SK-N-SH (cell line): Measurements from ENCODE around the gene LCOR. TPM values are rescaled to one million over a fixed set of nuclear protein-coding genes. Genes with fewer than 3 reads are reported as not detected.

ENCODE experiments used
- CTCF ChIA-PET: fragments of 300-600, 350-600 bp; formaldehyde crosslinking; extraction: SDS; loops from one replicate; lab custom pipeline; 2021; lab: Yijun Ruan, JAX
- POLR2A ChIA-PET: fragments of 350-600 bp; sonication (Branson Sonifier 250); formaldehyde crosslinking; extraction: SDS; loops from one replicate; lab custom pipeline; 2020; ENCODE audit warnings: antibody characterized with exemption, inconsistent platforms; lab: Yijun Ruan, JAX
- DNase-seq: peaks from one replicate; pipeline ENCODE4 v3.0.0; 2012
- H2AFZ ChIP-seq: fragments of 200-600 bp; sonication (generic); 2 replicates; pipeline ENCODE4 v1.8.1; 2016; ENCODE audit warnings: antibody characterized with exemption, mild to moderate bottlenecking, low read depth
- H3F3A ChIP-seq: fragments of 200-600 bp; sonication (generic); replicated peaks from 2 replicates; pipeline ENCODE3; 2016; ENCODE audit warnings: antibody characterized with exemption, mild to moderate bottlenecking; ENCODE audit not compliant: insufficient read depth
- H3K27ac ChIP-seq, 2 experiments: fragments of 200-500 bp in 1 of 2; fragments of 200-600 bp in 1 of 2; sonication (Bioruptor generic) in 1 of 2; sonication (generic), shearing (Covaris generic) in 1 of 2; 2 replicates each; pipeline versions ENCODE4 v1.5.1 to v1.6.1; 2014 to 2016; ENCODE audit warnings: low read depth in 2 of 2, inconsistent platforms in 1 of 2, low read length in 1 of 2, mild to moderate bottlenecking in 1 of 2, mixed read lengths in 1 of 2
- H3K27me3 ChIP-seq: fragments of 200-600 bp; sonication (generic), shearing (Covaris generic); 2 replicates; pipeline ENCODE4 v1.6.1; 2016; ENCODE audit warnings: mixed run types; ENCODE audit not compliant: insufficient read depth
- H3K36me3 ChIP-seq, 2 experiments: fragments of 200-500 bp in 1 of 2; fragments of 200-600 bp in 1 of 2; sonication (Bioruptor generic) in 1 of 2; sonication (generic) in 1 of 2; replicated peaks in 1 of 2; 2 replicates each; pipeline versions ENCODE3 to v1.5.1; 2014 to 2016; ENCODE audit warnings: low read length in 1 of 2, mild to moderate bottlenecking in 1 of 2; ENCODE audit not compliant: insufficient read depth in 2 of 2, control insufficient read depth in 1 of 2
- H3K4me1 ChIP-seq, 2 experiments: fragments of 200-500 bp in 1 of 2; fragments of 200-600 bp in 1 of 2; sonication (Bioruptor generic) in 1 of 2; sonication (generic), shearing (Covaris generic) in 1 of 2; 2 replicates each; pipeline versions ENCODE4 v1.5.1 to v1.6.1; 2014 to 2016; ENCODE audit warnings: low read depth in 1 of 2, low read length in 1 of 2, mixed run types in 1 of 2; ENCODE audit not compliant: insufficient read depth in 2 of 2, control insufficient read depth in 1 of 2
- H3K4me2 ChIP-seq: fragments of 200-600 bp; sonication (generic), shearing (Covaris generic); 2 replicates; pipeline ENCODE4 v1.6.1; 2017; ENCODE audit warnings: mixed run types
- H3K4me3 ChIP-seq, 2 experiments: fragments of 200-500 bp in 1 of 2; fragments of 200-600 bp in 1 of 2; sonication (Bioruptor generic) in 1 of 2; sonication (generic), shearing (Covaris generic) in 1 of 2; 2 replicates each; pipeline versions ENCODE4 v1.5.1 to v1.8.1; 2014 to 2016; ENCODE audit warnings: low read depth in 2 of 2, inconsistent platforms in 1 of 2, low read length in 1 of 2, mild to moderate bottlenecking in 1 of 2, mixed read lengths in 1 of 2, moderate library complexity in 1 of 2
- H3K79me2 ChIP-seq: fragments of 200-600 bp; sonication (generic); 2 replicates; pipeline ENCODE4 v1.8.1; 2017; ENCODE audit warnings: mild to moderate bottlenecking; ENCODE audit not compliant: insufficient read depth
- H3K9ac ChIP-seq: fragments of 200-600 bp; sonication (generic); 2 replicates; pipeline ENCODE4 v1.6.1; 2017; ENCODE audit warnings: mixed run types
- H3K9me2 ChIP-seq: fragments of 200-600 bp; sonication (generic); 2 replicates; pipeline ENCODE4 v1.6.1; 2017; ENCODE audit warnings: mixed run types
- H3K9me3 ChIP-seq: fragments of 200-600 bp; sonication (generic); 2 replicates; pipeline ENCODE4 v1.6.1; 2017; ENCODE audit warnings: mixed run types, mild to moderate bottlenecking, moderate library complexity
- H4K20me1 ChIP-seq: fragments of 200-600 bp; sonication (generic); 2 replicates; pipeline ENCODE4 v1.6.1; 2017; ENCODE audit warnings: mild to moderate bottlenecking, mixed run types; ENCODE audit not compliant: insufficient read depth
- ELF1 ChIP-seq: IDR thresholded peaks from 2 replicates; pipeline ENCODE4 v1.4.0; 2012
- EZH2phosphoT487 ChIP-seq: fragments of 200-600 bp; sonication (generic); IDR thresholded peaks from 2 replicates; pipeline ENCODE4 v1.6.1; 2017; ENCODE audit warnings: low read depth, mixed run types, mild to moderate bottlenecking, antibody characterized with exemption, moderate library complexity, borderline replicate concordance
- FOSL2 ChIP-seq: IDR thresholded peaks from 2 replicates; pipeline ENCODE4 v1.4.0; 2012; ENCODE audit warnings: low read depth, mild to moderate bottlenecking, moderate library complexity, borderline replicate concordance
- FOXJ3 ChIP-seq: sonication (generic); formaldehyde crosslinking; IDR thresholded peaks from 2 replicates; pipeline ENCODE4 v1.5.1; 2020; ENCODE audit warnings: mild to moderate bottlenecking, missing genetic modification reagents
- FOXM1 ChIP-seq: IDR thresholded peaks from 2 replicates; pipeline ENCODE4 v1.4.0; 2012; ENCODE audit warnings: low read depth, mild to moderate bottlenecking
- GABPA ChIP-seq: IDR thresholded peaks from 2 replicates; pipeline ENCODE4 v1.4.0; 2012; ENCODE audit warnings: low read depth, mild to moderate bottlenecking
- MAX ChIP-seq: IDR thresholded peaks from 2 replicates; pipeline ENCODE4 v1.4.0; 2012; ENCODE audit warnings: low read depth
- MEF2A ChIP-seq: IDR thresholded peaks from 2 replicates; pipeline ENCODE4 v1.4.0; 2012; ENCODE audit warnings: low read depth, borderline replicate concordance
- MXI1 ChIP-seq: IDR thresholded peaks from 2 replicates; pipeline ENCODE4 v1.6.1; 2012; ENCODE audit warnings: mild to moderate bottlenecking, low read depth, low read length, improper control_type of control experiment
- RAD21 ChIP-seq: IDR thresholded peaks from 2 replicates; pipeline ENCODE4 v1.6.1; 2012; ENCODE audit warnings: mild to moderate bottlenecking, low read length
- RXRA ChIP-seq: IDR thresholded peaks from 2 replicates; pipeline ENCODE4 v1.4.0; 2012; ENCODE audit warnings: low read depth, mild to moderate bottlenecking, borderline replicate concordance
- SIN3A ChIP-seq: IDR thresholded peaks from 2 replicates; pipeline ENCODE4 v1.6.1; 2012; ENCODE audit warnings: low read depth, mild to moderate bottlenecking, low read length, moderate library complexity, borderline replicate concordance
- SMC3 ChIP-seq: IDR thresholded peaks from 2 replicates; pipeline ENCODE4 v1.6.1; 2012; ENCODE audit warnings: low read depth, low read length, improper control_type of control experiment
- TAF1 ChIP-seq: IDR thresholded peaks from 2 replicates; pipeline ENCODE4 v1.6.1; 2012; ENCODE audit warnings: low read depth, mild to moderate bottlenecking, low read length, moderate library complexity, borderline replicate concordance
- TCF12 ChIP-seq: IDR thresholded peaks from 2 replicates; pipeline ENCODE4 v1.4.0; 2012
- TEAD4 ChIP-seq: IDR thresholded peaks from 2 replicates; pipeline ENCODE4 v1.4.0; 2012; ENCODE audit warnings: mild to moderate bottlenecking, borderline replicate concordance; ENCODE audit not compliant: insufficient read depth
- USF2 ChIP-seq: fragments of 150-350 bp; IDR thresholded peaks from 2 replicates; pipeline ENCODE4 v1.6.1; 2017; ENCODE audit warnings: antibody characterized with exemption, low read length, low read depth, borderline replicate concordance
- WGBS: methylation state at CpG from one replicate; pipeline ENCODE4 v1.1.6; 2017; ENCODE audit warnings: low lambda C conversion rate; 5-methylcytosine and 5-hydroxymethylcytosine counted together
- polyA plus RNA-seq, 3 experiments: library from polyadenylated mRNA; depleted of rRNA; stranded (reverse); fragments of >200 nt; gene quantifications; 2 replicates each; pipeline ENCODE4 v1.2.3, GENCODE V29; 2012
- TF ChIP-seq, protein P1 (sequence below): IDR thresholded peaks from 2 replicates; pipeline ENCODE4; 2012
- TF ChIP-seq, protein P2 (sequence below): IDR thresholded peaks from 2 replicates; pipeline ENCODE4 v1.4.0; 2012; ENCODE audit warnings: low read depth, borderline replicate concordance

Gene LCOR
- polyA plus RNA-seq, 1 of the 3 experiments (the other 2 are of a cell fraction): 1.9 TPM

DNA sequence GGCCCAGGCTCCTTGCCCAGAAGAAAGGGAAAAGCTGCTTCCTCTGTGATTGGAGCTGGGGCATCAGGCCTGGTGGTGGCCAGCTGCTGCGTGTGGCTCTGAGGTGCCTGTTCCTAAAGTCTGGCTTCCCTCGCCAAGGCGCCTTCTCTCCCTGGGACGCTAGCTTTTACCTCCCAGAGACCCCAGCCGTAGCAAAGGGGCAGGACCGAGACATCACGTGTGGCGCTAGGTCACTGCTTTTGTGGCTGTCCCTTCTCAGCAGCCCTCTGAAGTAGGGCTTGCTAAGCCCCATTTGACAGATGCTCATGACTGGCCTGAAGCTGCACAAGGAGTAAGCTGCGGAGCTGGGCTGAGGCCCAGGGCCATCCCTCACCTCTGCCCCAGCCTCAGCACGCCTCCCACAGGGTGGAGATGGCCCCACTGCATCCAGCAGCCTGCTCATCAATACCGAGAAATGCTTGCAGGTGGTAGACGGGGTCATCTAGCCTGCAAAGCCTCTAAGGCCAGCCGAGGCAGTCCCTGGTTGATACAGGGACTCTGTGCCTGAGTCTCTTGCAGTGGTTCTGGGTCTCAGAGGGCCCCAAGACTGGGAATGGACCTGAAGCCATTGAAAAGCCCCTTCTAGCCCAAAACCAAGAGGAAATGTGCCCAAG lies 171.2 kb downstream of the LCOR start:
- 85% methylated on average over 8 of the region's 13 CpGs for WGBS
- POLR2A ChIA-PET: no interaction called here
- no peak for DNase-seq
- CTCF ChIA-PET: interaction anchor here (1.0 to 1.3 kb wide), 5 partner anchors 8 to 34 kb away, joined by 3 read pairs; no protein-coding TSS in a partner anchor
- Histone ChIP-seq H3K36me3 (no peaks in the 10 kb centered on the region), H3K4me1 (peaks cover 0 to 5% of the 10 kb centered on the region in 2 experiments; a peak in 1 of 4 replicates), H3K4me2 (no peak overlapping the region), H3K4me3 (no peak overlapping the region), H3K9ac (no peak overlapping the region), H3F3A (no peaks in the 10 kb centered on the region), H4K20me1 (no peaks in the 10 kb centered on the region), H3K9me2 (no peaks in the 10 kb centered on the region), H3K79me2 (no peaks in the 10 kb centered on the region), H3K27me3 (no peaks in the 10 kb centered on the region), H2AFZ (no peak overlapping the region), H3K27ac (no peak overlapping the region), H3K9me3 (peaks cover 7% of the 10 kb centered on the region; the same call in 1 of the 2 replicates)
- TF ChIP-seq RXRA: no peak
- TF ChIP-seq, protein P1, sequence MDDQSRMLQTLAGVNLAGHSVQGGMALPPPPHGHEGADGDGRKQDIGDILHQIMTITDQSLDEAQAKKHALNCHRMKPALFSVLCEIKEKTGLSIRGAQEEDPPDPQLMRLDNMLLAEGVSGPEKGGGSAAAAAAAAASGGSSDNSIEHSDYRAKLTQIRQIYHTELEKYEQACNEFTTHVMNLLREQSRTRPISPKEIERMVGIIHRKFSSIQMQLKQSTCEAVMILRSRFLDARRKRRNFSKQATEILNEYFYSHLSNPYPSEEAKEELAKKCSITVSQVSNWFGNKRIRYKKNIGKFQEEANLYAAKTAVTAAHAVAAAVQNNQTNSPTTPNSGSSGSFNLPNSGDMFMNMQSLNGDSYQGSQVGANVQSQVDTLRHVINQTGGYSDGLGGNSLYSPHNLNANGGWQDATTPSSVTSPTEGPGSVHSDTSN: no peak
- no peak for TF ChIP-seq TCF12
- TF ChIP-seq RAD21: no peak
- no peak for TF ChIP-seq TEAD4
- TF ChIP-seq SMC3: no peak
- no peak for TF ChIP-seq USF2
- no peak for TF ChIP-seq ELF1
- no peak for TF ChIP-seq MXI1
- no peak for TF ChIP-seq FOXM1
- TF ChIP-seq MEF2A: no peak
- no peak for TF ChIP-seq FOSL2
- TF ChIP-seq, protein P2, sequence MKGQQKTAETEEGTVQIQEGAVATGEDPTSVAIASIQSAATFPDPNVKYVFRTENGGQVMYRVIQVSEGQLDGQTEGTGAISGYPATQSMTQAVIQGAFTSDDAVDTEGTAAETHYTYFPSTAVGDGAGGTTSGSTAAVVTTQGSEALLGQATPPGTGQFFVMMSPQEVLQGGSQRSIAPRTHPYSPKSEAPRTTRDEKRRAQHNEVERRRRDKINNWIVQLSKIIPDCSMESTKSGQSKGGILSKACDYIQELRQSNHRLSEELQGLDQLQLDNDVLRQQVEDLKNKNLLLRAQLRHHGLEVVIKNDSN: no peak
- TF ChIP-seq EZH2phosphoT487: no peak

- Histone ChIP-seq H3K4me1 (peaks cover 0 to 1% of the 10 kb centered on the region in 2 experiments; a peak in 1 of 4 replicates), H3K9ac (no peak overlapping the region), H3F3A (no peaks in the 10 kb centered on the region), H3K36me3 (no peaks in the 10 kb centered on the region), H3K9me2 (no peaks in the 10 kb centered on the region), H4K20me1 (no peaks in the 10 kb centered on the region), H3K4me3 (no peak overlapping the region), H3K4me2 (no peak overlapping the region), H3K27ac (no peak overlapping the region), H3K9me3 (peaks cover 7% of the 10 kb centered on the region; the same call in 1 of the 2 replicates), H3K79me2 (no peaks in the 10 kb centered on the region), H3K27me3 (no peaks in the 10 kb centered on the region), H2AFZ (no peak overlapping the region)
- CTCF ChIA-PET: no interaction called here
- POLR2A ChIA-PET: no interaction called here
- 74% methylated on average over 4 of the region's 8 CpGs for WGBS
- no peak for DNase-seq
- TF ChIP-seq ELF1 (no peak), EZH2phosphoT487 (no peak), SMC3 (no peak), FOSL2 (no peak), TEAD4 (no peak), MAX (no peak), FOXJ3 (no peak), TAF1 (no peak), SIN3A (no peak), GABPA (no peak), USF2 (no peak)
- TF ChIP-seq, protein P1: no peak
These were observed 171.7 kb downstream of the LCOR start for GRCh38 chr10:97003804-97004201.
